Measurements from ENCODE around the gene CRACR2B.

- TF ChIP-seq CTCF (conservative IDR thresholded peaks at IDR 0.05) (no peak), EZH2 (IDR thresholded peaks at IDR 0.05; ENCODE audit: low read depth) (no peak)
These were observed 9.7 kb downstream of the CRACR2B start for GRCh38 chr11:837189-837989.
